ENCODE data around the gene SYNE3. TPM values are rescaled to one million over a fixed set of nuclear protein-coding genes. Genes with fewer than 3 reads are reported as not detected.

Gene SYNE3
- total RNA-seq, 4 donors from 2014 or later = 4.7 to 7.1 (median 5.1) TPM

DNA sequence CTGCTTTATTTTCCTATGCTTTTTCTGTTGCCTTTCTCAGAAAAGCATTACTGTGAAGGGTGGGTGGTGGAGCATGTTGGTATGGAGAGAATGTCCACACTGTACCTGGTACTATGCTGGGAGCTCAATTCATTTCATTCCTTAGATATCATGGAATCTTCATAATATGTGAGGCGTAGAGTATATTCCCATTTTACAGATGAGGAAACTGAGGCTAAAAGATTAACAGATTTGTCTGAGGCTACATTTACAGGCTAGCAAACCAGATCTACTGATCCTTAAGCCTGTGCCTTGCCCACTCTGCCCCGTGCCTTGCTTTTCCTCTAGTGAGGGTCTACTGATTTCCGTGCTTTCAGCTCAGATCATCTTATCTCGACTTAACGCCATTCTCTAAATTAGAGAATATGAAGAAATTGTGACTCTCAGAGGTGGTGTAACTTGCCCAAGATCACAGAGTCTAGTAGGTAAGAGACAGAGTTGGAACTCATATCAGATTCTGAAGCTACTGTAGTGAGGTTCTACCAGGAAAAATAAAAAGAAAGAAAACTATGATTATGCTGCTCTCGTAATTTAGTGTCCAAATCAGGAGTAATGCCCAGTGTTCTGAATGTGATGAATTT is 23.9 kb upstream of the SYNE3 start:
- H3K36me3 ChIP-seq = no peaks in the 10 kb centered on the region
- in situ Hi-C loops (cut with MboI; ENCODE audit: low sequenced_read_pairs in 4 of 4) (loop anchor here in 2 of 4 donors (25.0 kb wide), 2 partner anchors 378 to 403 kb away; partner anchors contain the start of gene DICER1 (in 1 of the 2)), intact Hi-C loops (cut with DNase I; ENCODE audit: low total_unique reads) (no loop called here)
- ATAC-seq = no peak
- H3K4me3 ChIP-seq = no peak overlapping the region
- TF ChIP-seq CTCF (IDR thresholded peaks at IDR 0.05 in 4 of 5, conservative IDR thresholded peaks at IDR 0.05 in 1 of 5) = no peak
- TF ChIP-seq POLR2A (IDR thresholded peaks at IDR 0.05) = no peak
- H3K27ac ChIP-seq = peak overlapping the region in 3 of 4 donors; percentile 91 to 94 (median 91)
- peaks cover 58 to 71% of the 10 kb centered on the region in 2 donors for H3K4me1 ChIP-seq
- no peak for DNase-seq
- H3K27me3 ChIP-seq = no peaks in the 10 kb centered on the region
- H3K9me3 ChIP-seq = no peaks in the 10 kb centered on the region

GRCh38 chr14:95538801-95539509 is 22.5 kb upstream of the SYNE3 start:
- in situ Hi-C loops (cut with MboI; ENCODE audit: low sequenced_read_pairs in 4 of 4) (loop anchor here in 2 of 4 donors (25.0 kb wide), 2 partner anchors 377 to 402 kb away; partner anchors contain the start of gene DICER1 (in 1 of the 2)), intact Hi-C loops (cut with DNase I; ENCODE audit: low total_unique reads) (loop anchor here (10.0 kb wide), 2 partner anchors 244 to 384 kb away; partner anchors contain the start of gene DICER1)
- peaks cover 57 to 72% of the 10 kb centered on the region in 2 donors for H3K4me1 ChIP-seq
- no peak overlapping the region for H3K4me3 ChIP-seq
- H3K27ac ChIP-seq = peak overlapping the region; percentile 91 to 95 (median 92)
- H3K9me3 ChIP-seq = no peaks in the 10 kb centered on the region
- no peak for TF ChIP-seq CTCF (IDR thresholded peaks at IDR 0.05 in 4 of 5, conservative IDR thresholded peaks at IDR 0.05 in 1 of 5)
- no peak for TF ChIP-seq POLR2A (IDR thresholded peaks at IDR 0.05)
- DNase-seq = no peak
- no peaks in the 10 kb centered on the region for H3K36me3 ChIP-seq
- no peak for ATAC-seq
- H3K27me3 ChIP-seq = no peaks in the 10 kb centered on the region

DNA sequence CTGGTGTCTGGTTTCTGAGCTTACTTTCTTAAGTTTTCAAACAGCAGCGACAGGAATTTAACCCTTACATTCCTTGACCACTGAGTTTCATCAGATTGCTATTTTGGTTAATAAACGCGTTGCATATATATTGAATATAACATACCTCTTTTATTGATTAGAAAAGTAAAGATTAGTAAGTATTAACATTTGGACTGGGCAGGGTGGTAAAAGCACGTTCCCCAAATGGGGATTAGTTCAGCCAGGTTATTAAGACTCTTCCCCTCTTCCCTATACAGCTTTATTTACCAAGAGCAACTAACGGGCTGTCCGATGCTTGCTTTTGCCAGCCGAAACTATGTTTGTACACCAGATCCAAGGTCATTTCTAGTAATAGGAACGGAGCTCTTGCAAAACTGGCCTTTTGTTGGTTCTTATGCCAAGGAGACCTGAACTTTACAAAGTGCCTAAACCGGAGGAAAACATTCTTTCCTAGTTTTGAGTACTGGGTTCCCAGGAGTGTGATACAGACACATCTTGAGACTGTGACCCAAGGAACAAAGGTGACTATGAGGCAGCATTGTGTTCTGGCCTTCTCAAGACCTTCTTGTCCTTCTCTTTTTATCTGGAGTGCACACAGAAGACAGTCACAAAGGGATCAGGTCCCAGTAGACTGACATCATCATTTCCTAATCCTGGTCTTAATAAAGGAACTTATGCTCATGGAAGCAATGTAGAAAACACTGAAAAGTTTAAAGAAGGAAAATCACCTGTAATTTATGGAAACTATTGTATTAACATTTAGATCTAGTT is 21.0 kb upstream of the SYNE3 start:
- no peak for DNase-seq
- Histone ChIP-seq H3K36me3 (no peaks in the 10 kb centered on the region), H3K27ac (peak overlapping the region; percentile 91 to 95 (median 92)), H3K9me3 (no peaks in the 10 kb centered on the region), H3K4me3 (peak overlapping the region in 2 of 4 donors; percentile 34 to 69), H3K27me3 (no peaks in the 10 kb centered on the region), H3K4me1 (peaks cover 71 to 78% of the 10 kb centered on the region in 2 donors)
- peak in 1 of 2 donors; percentile 16 for ATAC-seq
- intact Hi-C loops (cut with DNase I; ENCODE audit: low total_unique reads) (loop anchor here (2.0 to 10.0 kb wide), 3 partner anchors 27 to 383 kb away; partner anchors contain the start of gene DICER1), in situ Hi-C loops (cut with MboI; ENCODE audit: low sequenced_read_pairs in 4 of 4) (loop anchor here in 2 of 4 donors (25.0 kb wide), 2 partner anchors 375 to 400 kb away; partner anchors contain the start of gene DICER1 (in 1 of the 2))
- TF ChIP-seq POLR2A (IDR thresholded peaks at IDR 0.05) = no peak
- TF ChIP-seq CTCF (IDR thresholded peaks at IDR 0.05 in 4 of 5, conservative IDR thresholded peaks at IDR 0.05 in 1 of 5) = no peak

- no peaks in the 10 kb centered on the region for H3K36me3 ChIP-seq
- peak; percentile 5 to 11 for ATAC-seq
- H3K4me1 ChIP-seq = peaks cover 75 to 79% of the 10 kb centered on the region in 2 donors
- DNase-seq = no peak
- TF ChIP-seq POLR2A (IDR thresholded peaks at IDR 0.05) (no peak), CTCF (IDR thresholded peaks at IDR 0.05 in 4 of 5, conservative IDR thresholded peaks at IDR 0.05 in 1 of 5) (no peak)
- in situ Hi-C loops (cut with MboI; ENCODE audit: low sequenced_read_pairs in 4 of 4) = loop anchor here in 2 of 4 donors (25.0 kb wide), 2 partner anchors 374 to 399 kb away; partner anchors contain the start of gene DICER1 (in 1 of the 2)
- no peaks in the 10 kb centered on the region for H3K9me3 ChIP-seq
- peak overlapping the region; percentile 6 to 99 (median 76) for H3K4me3 ChIP-seq
- no peaks in the 10 kb centered on the region for H3K27me3 ChIP-seq
- H3K27ac ChIP-seq = peak overlapping the region; percentile 91 to 95 (median 92)
- intact Hi-C loops (cut with DNase I; ENCODE audit: low total_unique reads) = loop anchor here (2.0 to 10.0 kb wide), 3 partner anchors 26 to 382 kb away; partner anchors contain the start of gene DICER1
These were observed 20.2 kb upstream of the SYNE3 start for GRCh38 chr14:95536671-95537070.

Data from gastrocnemius medialis (tissue), 4 donors.